ENCODE data around the gene PACS2.

- TF ChIP-seq TCF12 (IDR thresholded peaks at IDR 0.05; ENCODE audit: low read depth) (no peak), NFIC (IDR thresholded peaks at IDR 0.05) (no peak), YY1 (IDR thresholded peaks at IDR 0.05; ENCODE audit: low read depth) (no peak), REST (IDR thresholded peaks at IDR 0.05; ENCODE audit: low read depth) (no peak), EP300 (IDR thresholded peaks at IDR 0.05; ENCODE audit: borderline replicate concordance) (no peak), TAF1 (IDR thresholded peaks at IDR 0.05; ENCODE audit: low read depth) (no peak), CEBPB (IDR thresholded peaks at IDR 0.05) (no peak), RAD21 (IDR thresholded peaks at IDR 0.05; ENCODE audit: low read depth) (no peak)
Observed at GRCh38 chr14:105326891-105327694, 12.5 kb downstream of the PACS2 start.

All from Ishikawa (cell line).